HG02884 (cell line): ENCODE measurements around the gene KRT27.

Experiments
- ATAC-seq: cut with Tn5 transposase; IDR thresholded peaks from one replicate; pipeline ENCODE4 v1.9.1; 2021; ENCODE audit warnings: mild to moderate bottlenecking, moderate library complexity; ENCODE audit not compliant: unreplicated experiment

Gene KRT27

GRCh38 chr17:40809721-40810421, 27.5 kb upstream of the KRT27 start:
- ATAC-seq, result no peak

- ATAC-seq, result no peak
These were observed 23.8 kb upstream of the KRT27 start for GRCh38 chr17:40806131-40806530.

- no peak for ATAC-seq
These were observed 21.3 kb upstream of the KRT27 start for GRCh38 chr17:40803617-40804082.

- no peak for ATAC-seq
These were observed 18.8 kb upstream of the KRT27 start for GRCh38 chr17:40801157-40801556.

GRCh38 chr17:40800381-40800780, 18.0 kb upstream of the KRT27 start:
- ATAC-seq, result no peak

- ATAC-seq, result no peak
These were observed 17.5 kb upstream of the KRT27 start, which contains the start of gene KRT28 for GRCh38 chr17:40799859-40800258. TSS of gene KRT28 (minus strand) at chr17:40799959. CDS start at chr17:40799893, 66 bp downstream.

DNA sequence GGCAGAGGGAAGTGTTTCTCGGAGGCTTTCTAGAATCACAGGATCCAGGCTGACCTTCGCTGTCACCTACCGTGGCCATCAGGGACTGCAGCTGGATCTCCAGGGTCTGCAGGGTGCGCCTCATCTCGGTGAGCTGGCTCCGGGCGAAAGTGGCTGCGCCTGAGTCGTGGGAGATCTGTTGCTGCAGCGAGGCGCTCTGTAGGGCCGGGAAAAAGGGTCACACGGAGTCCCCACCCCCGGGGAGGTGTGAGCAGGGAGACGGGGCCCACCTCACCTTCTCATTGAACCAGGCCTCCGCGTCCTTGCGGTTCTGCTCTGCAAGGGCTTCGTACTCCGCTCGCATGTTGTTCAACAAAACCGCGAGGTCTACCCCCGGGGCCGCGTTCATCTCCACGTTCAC, 14.5 kb upstream of the KRT27 start:
- no peak for ATAC-seq

GRCh38 chr17:40795019-40795667, 12.8 kb upstream of the KRT27 start:
- ATAC-seq, result no peak

DNA sequence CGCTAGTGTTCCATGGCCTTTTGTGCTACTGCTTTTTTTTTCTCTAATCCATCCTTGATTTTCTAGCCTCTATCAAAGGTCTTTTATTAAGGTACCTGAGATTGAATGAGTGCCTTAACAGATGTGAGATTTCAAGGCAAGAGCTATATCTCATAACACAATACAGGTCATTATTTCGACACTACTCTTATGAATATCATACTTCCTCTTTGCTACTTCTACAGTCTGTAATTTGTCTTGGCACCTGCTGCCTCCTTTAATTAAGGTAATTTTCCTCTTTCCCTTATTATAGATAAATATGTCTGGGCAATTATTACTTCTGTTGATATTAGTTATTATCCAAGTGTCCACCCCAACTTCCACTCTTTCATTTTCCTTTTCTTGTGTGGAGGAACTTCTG, 12.1 kb upstream of the KRT27 start:
- no peak for ATAC-seq

DNA sequence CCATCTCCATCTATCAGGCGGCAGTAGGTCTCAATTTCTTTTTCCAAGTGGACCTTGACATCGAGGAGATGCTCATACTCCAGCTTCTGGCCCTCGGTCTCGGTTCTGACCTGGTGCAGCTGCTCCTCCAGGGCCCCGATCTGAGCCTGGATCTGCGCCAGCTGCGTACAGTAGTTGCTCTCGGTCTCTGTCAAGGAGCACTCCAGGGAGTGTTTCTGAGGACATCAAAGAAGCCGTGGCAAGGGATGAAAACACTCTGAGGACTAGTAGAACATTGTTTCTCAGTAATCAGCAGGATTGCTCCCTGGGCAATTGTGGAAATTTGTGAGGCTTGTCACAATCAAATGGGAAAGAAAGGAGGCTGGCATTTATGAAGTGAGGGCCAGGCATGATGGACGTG, 11.5 kb upstream of the KRT27 start:
- ATAC-seq, result no peak

GRCh38 chr17:40791787-40792436, 9.6 kb upstream of the KRT27 start:
- ATAC-seq, result no peak

DNA sequence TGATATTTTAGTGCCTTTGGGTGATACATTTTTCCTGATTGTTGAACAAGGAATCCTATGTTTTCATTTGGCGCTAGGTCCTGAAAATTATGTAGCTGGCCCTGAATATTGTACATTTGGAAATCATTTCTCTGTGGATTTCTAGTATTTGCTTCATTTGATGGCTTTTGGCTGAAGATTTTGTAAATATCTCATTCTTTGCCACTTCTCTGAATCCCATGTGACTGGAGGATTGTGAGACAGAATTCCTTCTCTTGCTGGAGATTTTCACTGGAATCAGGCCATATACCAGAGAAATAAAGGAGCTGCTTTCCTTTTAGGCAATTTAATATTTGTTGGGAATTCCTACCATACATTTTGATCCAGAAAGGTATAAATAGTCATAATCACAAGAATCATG, 8.8 kb upstream of the KRT27 start:
- no peak for ATAC-seq

GRCh38 chr17:40779181-40779909, 3.0 kb downstream of the KRT27 start:
- no peak for ATAC-seq

- ATAC-seq, result no peak
These were observed 3.9 kb downstream of the KRT27 start for GRCh38 chr17:40778461-40778860.

DNA sequence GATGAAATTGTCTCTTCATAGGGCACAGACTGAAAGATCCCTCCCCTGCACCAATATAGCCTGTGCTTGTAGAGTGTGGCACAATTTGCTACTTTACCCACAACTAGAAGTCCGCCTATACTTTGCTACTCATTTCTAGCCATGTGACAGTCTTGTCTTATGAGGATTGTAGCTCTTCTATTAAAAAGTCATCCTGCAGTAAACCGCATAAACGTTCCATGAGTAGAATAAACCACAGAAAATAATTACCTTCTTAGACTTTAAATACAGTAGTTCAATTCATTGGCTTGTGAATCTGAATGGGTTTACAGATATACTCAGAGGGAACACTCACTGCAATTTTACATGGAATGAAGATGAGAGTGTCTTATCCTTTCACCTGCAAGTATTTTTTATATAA, 4.4 kb downstream of the KRT27 start:
- ATAC-seq, result no peak

DNA sequence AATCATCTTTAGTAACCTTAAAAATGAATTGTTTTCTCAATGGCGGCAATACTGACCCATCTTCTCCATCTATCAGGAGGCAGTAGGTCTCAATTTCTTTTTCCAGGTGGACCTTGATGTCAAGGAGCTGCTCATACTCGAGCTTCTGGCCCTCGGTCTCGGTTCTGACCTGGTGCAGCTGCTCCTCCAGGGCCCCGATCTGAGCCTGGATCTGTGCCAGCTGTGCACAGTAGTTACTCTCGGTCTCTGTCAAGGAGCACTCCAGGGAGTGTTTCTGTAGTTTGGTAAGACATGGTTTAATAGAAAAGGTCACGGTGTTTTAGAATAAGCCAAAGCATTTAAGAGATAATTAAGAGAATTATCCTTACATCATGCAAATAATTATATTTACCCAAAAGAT, 4.9 kb downstream of the KRT27 start:
- no peak for ATAC-seq

GRCh38 chr17:40775945-40776344, 6.4 kb downstream of the KRT27 start:
- no peak for ATAC-seq

GRCh38 chr17:40772101-40772500, 10.2 kb downstream of the KRT27 start, which contains the start of gene KRT26:
TSS of gene KRT26 (minus strand) at chr17:40772201. CDS start at chr17:40772113, 88 bp downstream.
- no peak for ATAC-seq

DNA sequence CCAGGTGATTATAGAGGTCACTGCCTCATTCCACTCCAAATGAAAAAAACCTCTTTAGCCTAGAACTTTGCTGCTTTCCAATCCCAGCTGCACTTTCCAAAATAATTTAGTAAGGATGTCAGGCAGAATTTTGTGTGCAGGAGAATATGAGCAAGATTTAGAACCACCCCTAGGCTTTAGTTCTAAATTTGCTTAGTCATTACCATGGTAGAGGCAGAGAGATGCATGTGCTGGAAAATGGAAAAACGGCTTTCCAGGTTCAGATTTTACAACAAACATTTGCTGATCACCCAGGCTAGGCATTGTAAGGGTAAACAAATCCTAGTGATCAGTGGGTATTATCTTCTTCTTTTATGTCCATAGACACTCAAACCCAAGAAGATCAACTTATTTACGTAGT, 16.7 kb downstream of the KRT27 start:
- no peak for ATAC-seq

DNA sequence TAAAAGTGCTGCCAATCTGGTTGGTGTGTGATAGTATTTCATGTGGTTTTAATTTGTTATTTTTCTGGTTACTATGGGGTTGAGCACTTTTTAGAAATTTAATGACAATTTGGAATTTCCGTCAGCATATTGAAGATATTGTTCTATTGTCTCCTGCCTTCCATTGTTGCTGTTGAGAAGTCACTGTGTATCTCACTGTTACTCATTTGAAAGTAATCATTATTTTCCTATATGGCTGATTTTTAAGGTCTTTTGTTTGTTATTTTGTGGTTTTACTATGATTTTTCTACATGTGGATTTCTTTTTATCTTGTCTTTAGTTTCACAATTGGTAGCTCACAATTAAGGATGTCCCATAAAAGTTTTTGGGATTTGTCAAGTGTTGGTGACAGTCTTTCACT, 18.6 kb downstream of the KRT27 start:
- ATAC-seq, result no peak
